IPS-NIHi11 (cell line): Measurements from ENCODE around the gene CYP4F22.
"Not testable (repeated sequence)": the region's sequence is repeated elsewhere in the genome, so short reads cannot be mapped to it uniquely, and the experiment has no call there.

Source experiments
- DNase-seq: peaks from one replicate; pipeline ENCODE4 v3.0.0; 2012; ENCODE audit warnings: mixed read lengths, low spot score

Gene CYP4F22

DNA sequence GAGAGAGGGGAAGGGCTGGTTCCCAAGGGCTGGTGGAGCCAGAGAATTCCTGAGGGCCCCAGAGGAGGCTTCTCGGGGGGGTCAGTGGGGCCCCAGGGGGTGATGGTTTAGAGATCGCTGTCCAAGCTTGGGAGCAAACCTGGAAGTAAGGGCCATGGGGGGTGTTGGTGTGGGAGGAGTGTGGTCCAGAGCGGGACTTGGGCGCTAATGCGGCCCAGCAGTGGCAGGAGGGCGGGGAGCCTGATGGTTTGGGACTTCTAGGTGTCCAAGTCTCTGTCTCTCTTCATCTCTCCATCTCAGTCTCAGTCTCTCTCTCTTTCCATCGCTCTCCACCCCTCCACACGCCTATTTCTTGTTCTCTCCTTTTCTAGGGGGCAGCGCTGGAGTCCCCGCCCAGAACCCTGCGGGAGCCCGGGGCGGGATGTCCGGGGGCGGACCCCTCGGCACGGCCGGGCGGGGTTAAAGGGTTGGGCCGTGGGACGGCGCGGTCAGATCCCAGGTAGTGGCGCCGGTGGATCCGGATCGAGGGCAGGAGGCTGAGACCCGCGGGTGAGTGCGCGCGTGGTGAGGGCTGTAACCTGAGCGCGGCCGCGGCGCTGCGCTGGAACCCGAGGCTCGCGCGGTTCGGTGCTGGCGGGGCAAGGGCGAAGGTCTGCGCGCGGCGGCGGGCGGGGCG is at the start of gene CYP4F22:
TSS of gene CYP4F22 (plus strand) at position 491 of the 676 bp plus-strand sequence. CDS start 16,812 bp downstream, outside the sequence.
- peak; percentile 17 for DNase-seq

- no peak for DNase-seq
Measured at GRCh38 chr19:15461694-15462093, 46.6 kb upstream of the CYP4F22 start.

DNA sequence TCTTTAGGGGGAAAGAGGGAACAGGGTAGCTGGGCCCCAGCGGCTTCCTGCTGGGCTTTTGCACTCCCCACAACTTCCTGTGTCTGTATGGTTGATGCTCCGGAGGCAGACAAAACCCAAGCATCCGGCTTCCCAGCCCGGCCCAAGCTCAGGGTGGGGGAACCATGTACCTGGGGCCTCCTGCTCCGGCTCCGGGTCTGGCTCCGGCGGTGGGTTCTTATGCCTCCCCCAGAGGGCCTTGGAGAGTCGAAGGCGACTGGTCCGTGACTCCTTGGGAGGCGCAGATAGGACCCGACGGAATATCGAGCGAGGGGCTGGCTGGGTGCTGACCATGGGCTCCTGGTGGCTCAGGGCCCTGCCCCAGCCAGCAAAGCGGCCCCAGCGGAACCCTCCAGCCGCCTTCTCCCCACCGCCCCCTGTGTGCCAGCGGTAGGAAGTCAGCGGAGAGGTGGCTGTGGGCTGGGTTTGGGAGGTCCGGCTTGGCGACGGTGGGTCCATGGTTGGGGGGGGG is 44.4 kb upstream of the CYP4F22 start:
- DNase-seq, result no peak

- DNase-seq, result no peak
Measured at GRCh38 chr19:15464394-15465385, 43.6 kb upstream of the CYP4F22 start, which contains the start of gene RASAL3. RASAL3 (minus strand) TSS chr19:15464544; CDS start chr19:15464358, 186 bp downstream.

DNA sequence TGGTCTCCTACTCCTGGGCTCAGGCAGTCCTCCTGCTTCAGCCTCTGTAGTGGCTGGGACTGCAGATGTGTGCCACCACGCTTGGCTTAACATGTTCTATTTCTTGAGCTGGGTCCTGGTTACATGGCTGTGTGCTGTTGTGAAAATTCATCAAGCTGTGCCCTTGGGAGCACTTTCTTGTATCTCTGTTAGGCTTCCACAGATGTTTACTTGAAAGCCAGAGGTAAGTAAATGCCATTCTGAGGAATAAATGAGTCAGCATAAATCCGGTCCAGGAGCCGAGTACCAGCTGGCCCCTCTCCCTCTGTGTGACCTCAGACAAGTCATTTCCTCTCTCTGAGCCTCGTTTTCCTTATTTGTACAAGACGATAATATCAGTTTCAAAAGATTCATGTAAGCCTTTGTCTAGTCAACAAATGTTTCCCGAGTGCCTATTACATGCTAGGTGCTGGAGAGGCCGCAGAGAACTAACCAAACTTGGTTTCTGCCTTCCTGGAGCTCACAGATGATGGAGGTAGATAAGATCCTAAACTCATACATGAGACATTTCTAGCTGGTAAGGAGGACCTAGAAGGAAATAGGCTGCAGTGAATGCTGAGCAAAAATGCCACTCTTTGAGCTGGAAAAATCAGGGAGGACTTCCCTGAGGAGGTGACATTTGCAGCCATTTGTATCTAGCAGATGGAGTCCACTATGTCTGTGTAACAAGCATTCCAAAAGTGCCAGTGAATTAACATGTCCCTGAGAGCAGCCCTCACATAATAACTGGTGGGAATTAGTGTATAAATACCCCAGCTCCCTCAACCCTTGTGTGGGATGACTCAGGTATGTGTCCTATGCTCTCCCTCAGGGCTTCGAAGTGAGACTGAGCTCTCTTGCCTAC is 41.2 kb upstream of the CYP4F22 start:
- DNase-seq, result no peak

DNA sequence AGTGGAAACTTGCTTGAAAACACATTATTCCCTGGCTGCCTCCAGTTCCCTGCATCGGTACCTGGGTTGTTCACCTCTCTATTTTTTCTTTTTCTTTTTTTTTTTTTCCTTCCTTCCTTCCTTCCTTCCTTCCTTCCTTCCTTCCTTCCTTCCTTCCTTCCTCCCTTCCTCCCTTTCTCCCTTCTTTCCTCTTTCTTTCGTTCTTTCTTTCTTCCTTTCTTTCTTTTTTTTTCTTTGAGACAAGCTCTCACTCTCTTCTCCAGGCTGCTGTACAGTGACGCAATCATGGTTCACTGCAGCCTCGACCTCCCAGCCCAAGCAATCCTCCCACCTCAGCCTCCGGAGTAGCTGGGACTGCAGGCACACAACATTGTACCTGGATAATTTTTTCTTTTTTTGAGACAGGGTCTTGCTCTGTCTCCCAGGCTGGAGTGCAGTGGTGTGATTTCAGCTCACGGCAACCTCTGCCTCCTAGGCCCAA is 40.6 kb upstream of the CYP4F22 start:
- DNase-seq, result no peak

GRCh38 chr19:15468675-15469512 is 39.4 kb upstream of the CYP4F22 start:
- no peak for DNase-seq

- peak; percentile 55 for DNase-seq
Measured at GRCh38 chr19:15469513-15470297, 38.6 kb upstream of the CYP4F22 start.

DNA sequence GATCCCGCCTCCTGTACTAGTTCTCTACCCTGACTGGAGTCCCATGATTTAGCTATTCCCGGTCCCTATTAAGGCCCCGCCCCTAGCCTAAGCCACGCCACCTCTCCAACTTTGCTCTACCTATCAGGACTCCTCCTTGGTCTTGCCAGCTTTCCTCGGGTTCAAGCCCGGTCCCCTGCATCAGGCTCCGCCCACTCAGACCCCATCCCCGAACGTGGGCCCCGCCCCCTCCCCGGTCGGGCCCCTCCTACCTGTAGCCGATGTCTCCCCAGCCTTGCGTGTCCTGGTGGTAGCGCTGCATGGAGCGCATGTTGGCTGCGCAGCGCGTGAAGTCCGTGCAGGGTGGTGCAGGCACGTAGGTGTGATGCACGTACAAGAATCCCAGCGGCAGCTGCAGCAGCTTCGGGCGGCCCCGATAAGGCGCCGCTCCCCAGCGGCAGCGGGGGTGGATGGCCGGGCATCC is 36.7 kb upstream of the CYP4F22 start:
- no peak for DNase-seq

GRCh38 chr19:15473821-15474220 is 34.5 kb upstream of the CYP4F22 start:
- not testable (repeated sequence) for DNase-seq

- DNase-seq, result no peak
Measured at GRCh38 chr19:15475169-15475568, 33.2 kb upstream of the CYP4F22 start.

GRCh38 chr19:15475611-15476010 is 32.7 kb upstream of the CYP4F22 start:
- DNase-seq, result no peak

GRCh38 chr19:15476325-15476724 is 32.0 kb upstream of the CYP4F22 start:
- no peak for DNase-seq

- DNase-seq, result no peak
Measured at GRCh38 chr19:15479391-15480345, 28.7 kb upstream of the CYP4F22 start, which contains the start of gene PGLYRP2. PGLYRP2 (minus strand) TSS chr19:15479501; CDS start chr19:15479371, 130 bp downstream.

DNA sequence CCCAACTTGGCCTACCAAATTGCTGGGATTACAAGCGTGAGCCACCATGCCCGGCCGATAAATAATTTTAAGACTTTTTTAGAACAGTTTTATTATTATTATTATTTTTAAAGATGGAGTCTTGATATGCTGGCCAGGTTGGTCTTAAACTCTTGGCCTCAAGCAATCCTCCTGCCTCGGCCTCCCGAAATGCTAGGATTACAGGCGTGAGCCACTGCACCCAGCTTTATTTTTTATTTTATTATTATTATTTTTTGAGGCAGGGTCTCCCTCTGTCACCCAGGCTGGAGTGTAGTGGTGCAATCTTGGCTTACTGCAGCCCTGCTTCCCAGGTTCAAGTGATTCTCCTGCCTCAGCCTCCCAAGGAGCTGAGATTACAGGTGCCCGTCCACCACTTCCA is 27.3 kb upstream of the CYP4F22 start:
- not testable (repeated sequence) for DNase-seq

DNA sequence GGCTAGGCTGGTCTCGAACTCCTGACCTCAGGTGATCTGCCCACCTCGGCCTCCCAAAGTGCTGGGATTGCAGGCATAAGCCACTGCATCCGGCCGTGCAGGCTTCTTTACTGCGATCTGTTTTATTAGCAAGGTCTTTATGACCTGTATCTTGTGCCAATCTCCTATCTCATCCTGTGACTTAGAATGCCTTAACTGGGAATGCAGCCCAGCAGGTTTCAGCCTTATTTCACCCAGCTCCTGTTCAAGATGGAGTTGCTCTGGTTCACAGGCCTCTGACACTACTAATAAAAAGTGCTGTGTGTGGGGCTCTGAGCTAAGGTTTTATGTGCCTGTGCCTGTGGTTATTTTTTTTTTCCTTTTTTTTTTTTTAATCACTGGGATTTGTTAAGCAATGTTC is 22.6 kb upstream of the CYP4F22 start:
- DNase-seq, result not testable (repeated sequence)

GRCh38 chr19:15487038-15487437 is 21.3 kb upstream of the CYP4F22 start:
- no peak for DNase-seq

DNA sequence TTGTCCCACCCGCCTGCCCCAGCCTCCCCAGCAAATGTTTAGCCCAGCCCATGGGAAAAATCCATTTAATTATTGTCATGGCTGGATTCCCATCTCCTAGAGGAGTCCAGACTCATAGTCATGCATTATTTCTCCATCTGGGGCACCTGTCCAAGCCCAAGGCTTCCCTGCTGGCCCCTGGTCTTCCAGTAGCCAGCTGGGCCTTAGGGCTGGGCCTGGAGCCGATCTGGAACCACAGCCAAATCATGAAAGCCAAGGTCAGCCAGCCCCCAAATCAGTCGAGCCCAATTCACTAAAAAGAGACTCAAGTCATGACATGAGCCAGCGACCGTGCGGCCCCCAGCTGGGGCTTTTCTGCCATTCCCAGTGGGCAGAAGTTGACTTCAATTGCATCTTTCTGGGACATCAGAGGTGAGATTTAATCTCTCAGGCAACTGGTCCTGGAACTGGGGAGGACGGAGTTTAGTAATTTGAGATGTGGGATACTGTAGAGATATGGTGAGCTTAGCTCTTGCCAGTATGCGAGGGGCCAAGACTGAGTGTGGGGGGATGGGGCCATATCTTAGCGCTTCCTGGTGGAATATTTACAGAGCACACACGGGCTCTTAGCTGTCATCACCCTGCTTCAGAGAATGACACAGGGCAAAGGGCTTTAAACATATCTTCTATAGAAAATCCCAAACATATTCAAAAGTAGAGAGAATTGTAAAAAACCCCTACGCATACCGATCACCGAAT is 19.7 kb upstream of the CYP4F22 start:
- no peak for DNase-seq
